ENCODE measurements around the gene FKBP15. TPM values are rescaled to one million over a fixed set of nuclear protein-coding genes. Genes with fewer than 3 reads are reported as not detected.

Gene FKBP15
- polyA plus RNA-seq, 1 donor (not counting 4 experiments of a cell fraction or from before 2014, with no cell fraction given), result 22.4 TPM

DNA sequence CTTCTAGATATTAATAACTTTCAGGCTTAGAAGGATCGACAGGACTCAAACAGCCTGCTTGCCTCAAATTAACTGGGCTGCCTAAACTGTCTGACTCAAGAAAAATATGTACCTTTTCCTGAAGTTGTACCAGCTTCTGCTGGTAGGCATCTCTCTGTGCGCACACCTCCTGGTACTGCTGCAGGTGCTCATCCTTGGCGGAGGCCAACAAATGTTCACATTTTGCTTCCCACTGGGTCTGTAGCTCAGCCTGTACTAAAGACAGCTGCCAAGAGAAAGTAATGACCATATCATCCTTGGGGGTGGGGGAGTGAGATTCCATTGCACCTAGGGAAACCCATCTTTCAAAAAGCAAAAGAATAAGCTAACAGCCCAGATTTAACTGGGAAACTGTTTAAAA, 47.7 kb downstream of the FKBP15 start:
- Histone ChIP-seq H3K36me3 (ENCODE audit: control insufficient read depth in 2 of 2, extremely low read depth in 1 of 2, insufficient read depth in 2 of 2, low read length in 2 of 2) (peaks cover 37 to 57% of the 10 kb centered on the region in 2 experiments), H4K20me1 (ENCODE audit: control insufficient read depth, extremely low read depth, insufficient read depth, low read length) (no peaks in the 10 kb centered on the region), H3K9ac (ENCODE audit: control insufficient read depth, extremely low read depth, insufficient read depth, low read length) (no peak overlapping the region), H3K9me1 (ENCODE audit: control insufficient read depth, extremely low read depth, insufficient read depth, low read length) (no peaks in the 10 kb centered on the region), H3K4me1 (ENCODE audit: control insufficient read depth, extremely low read depth, insufficient read depth, low read length) (peaks cover 1% of the 10 kb centered on the region), H3K9me3 (ENCODE audit: control insufficient read depth, low read depth, low read length) (no peaks in the 10 kb centered on the region), H3K27ac (ENCODE audit: control insufficient read depth, insufficient read depth, low read length) (no peak overlapping the region), H3K4me2 (ENCODE audit: control insufficient read depth, extremely low read depth, insufficient read depth, low read depth, low read length) (no peak overlapping the region), H3K79me2 (ENCODE audit: control insufficient read depth, insufficient read depth, low read length) (no peaks in the 10 kb centered on the region), H3K4me3 (ENCODE audit: control insufficient read depth in 2 of 3, extremely low read depth in 1 of 3, insufficient read depth in 2 of 3, low read depth in 1 of 3, low read length in 3 of 3) (no peak overlapping the region), H2AFZ (ENCODE audit: control insufficient read depth, low read length) (no peak overlapping the region), H3K27me3 (ENCODE audit: control insufficient read depth, extremely low read depth, insufficient read depth, low read length) (no peaks in the 10 kb centered on the region)
- dilution Hi-C loops (cut with MboI; ENCODE audit: extremely low pct_ligation_motif_present, low sequenced_read_pairs), result no loop called here
- DNase-seq (ENCODE audit: low read depth, low spot score) (no peak), FAIRE-seq (no peak)
- TF ChIP-seq, protein P1, sequence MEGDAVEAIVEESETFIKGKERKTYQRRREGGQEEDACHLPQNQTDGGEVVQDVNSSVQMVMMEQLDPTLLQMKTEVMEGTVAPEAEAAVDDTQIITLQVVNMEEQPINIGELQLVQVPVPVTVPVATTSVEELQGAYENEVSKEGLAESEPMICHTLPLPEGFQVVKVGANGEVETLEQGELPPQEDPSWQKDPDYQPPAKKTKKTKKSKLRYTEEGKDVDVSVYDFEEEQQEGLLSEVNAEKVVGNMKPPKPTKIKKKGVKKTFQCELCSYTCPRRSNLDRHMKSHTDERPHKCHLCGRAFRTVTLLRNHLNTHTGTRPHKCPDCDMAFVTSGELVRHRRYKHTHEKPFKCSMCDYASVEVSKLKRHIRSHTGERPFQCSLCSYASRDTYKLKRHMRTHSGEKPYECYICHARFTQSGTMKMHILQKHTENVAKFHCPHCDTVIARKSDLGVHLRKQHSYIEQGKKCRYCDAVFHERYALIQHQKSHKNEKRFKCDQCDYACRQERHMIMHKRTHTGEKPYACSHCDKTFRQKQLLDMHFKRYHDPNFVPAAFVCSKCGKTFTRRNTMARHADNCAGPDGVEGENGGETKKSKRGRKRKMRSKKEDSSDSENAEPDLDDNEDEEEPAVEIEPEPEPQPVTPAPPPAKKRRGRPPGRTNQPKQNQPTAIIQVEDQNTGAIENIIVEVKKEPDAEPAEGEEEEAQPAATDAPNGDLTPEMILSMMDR (optimal IDR thresholded peaks at IDR 0.05 in 1 of 3, IDR thresholded peaks at IDR 0.05 in 1 of 3, conservative IDR thresholded peaks at IDR 0.05 in 1 of 3; ENCODE audit: extremely low read depth in 1 of 3, insufficient read depth in 2 of 3, low read length in 3 of 3), result no peak
- no peak for TF ChIP-seq EZH2 (IDR thresholded peaks at IDR 0.05; ENCODE audit: low read length)

DNA sequence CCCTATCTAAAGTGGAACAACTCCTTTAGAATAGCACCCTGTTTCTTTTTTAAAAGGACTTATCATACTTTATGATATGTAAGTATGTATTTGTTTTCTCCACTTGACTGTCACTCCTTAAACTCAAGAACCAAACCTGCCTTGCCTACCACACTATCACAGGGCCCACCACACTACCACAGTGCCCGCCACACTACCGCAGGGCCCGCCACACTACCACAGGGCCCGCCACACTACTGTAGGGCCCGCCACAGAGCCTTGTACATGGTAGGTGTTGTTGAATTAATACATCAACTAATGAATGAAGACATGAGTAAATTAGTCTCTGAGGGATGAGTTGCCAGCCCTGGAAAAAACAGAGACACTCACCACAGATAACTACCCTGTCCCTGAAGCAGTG, 52.3 kb downstream of the FKBP15 start:
- no peaks in the 10 kb centered on the region for H3K9me1 ChIP-seq (ENCODE audit: control insufficient read depth, extremely low read depth, insufficient read depth, low read length)
- H3K27me3 ChIP-seq (ENCODE audit: control insufficient read depth, extremely low read depth, insufficient read depth, low read length), result no peaks in the 10 kb centered on the region
- H3K27ac ChIP-seq (ENCODE audit: control insufficient read depth, insufficient read depth, low read length), result no peak overlapping the region
- no peaks in the 10 kb centered on the region for H3K4me1 ChIP-seq (ENCODE audit: control insufficient read depth, extremely low read depth, insufficient read depth, low read length)
- H3K4me2 ChIP-seq (ENCODE audit: control insufficient read depth, extremely low read depth, insufficient read depth, low read depth, low read length), result no peak overlapping the region
- no peaks in the 10 kb centered on the region for H3K79me2 ChIP-seq (ENCODE audit: control insufficient read depth, insufficient read depth, low read length)
- no peaks in the 10 kb centered on the region for H4K20me1 ChIP-seq (ENCODE audit: control insufficient read depth, extremely low read depth, insufficient read depth, low read length)
- DNase-seq (ENCODE audit: low read depth, low spot score) (no peak), FAIRE-seq (no peak)
- no peaks in the 10 kb centered on the region for H3K9me3 ChIP-seq (ENCODE audit: control insufficient read depth, low read depth, low read length)
- dilution Hi-C loops (cut with MboI; ENCODE audit: extremely low pct_ligation_motif_present, low sequenced_read_pairs), result no loop called here
- TF ChIP-seq, protein P1 (optimal IDR thresholded peaks at IDR 0.05 in 1 of 3, IDR thresholded peaks at IDR 0.05 in 1 of 3, conservative IDR thresholded peaks at IDR 0.05 in 1 of 3; ENCODE audit: extremely low read depth in 1 of 3, insufficient read depth in 2 of 3, low read length in 3 of 3), result no peak
- no peak for TF ChIP-seq EZH2 (IDR thresholded peaks at IDR 0.05; ENCODE audit: low read length)
- H3K9ac ChIP-seq (ENCODE audit: control insufficient read depth, extremely low read depth, insufficient read depth, low read length), result no peak overlapping the region
- no peak overlapping the region for H2AFZ ChIP-seq (ENCODE audit: control insufficient read depth, low read length)
- H3K36me3 ChIP-seq (ENCODE audit: control insufficient read depth in 2 of 2, extremely low read depth in 1 of 2, insufficient read depth in 2 of 2, low read length in 2 of 2), result peaks cover 50 to 57% of the 10 kb centered on the region in 2 experiments
- H3K4me3 ChIP-seq (ENCODE audit: control insufficient read depth in 2 of 3, extremely low read depth in 1 of 3, insufficient read depth in 2 of 3, low read depth in 1 of 3, low read length in 3 of 3), result no peak overlapping the region
